Right lobe of liver (tissue), 6 donors: Measurements from ENCODE around the gene VWDE. TPM values are rescaled to one million over a fixed set of nuclear protein-coding genes. Genes with fewer than 3 reads are reported as not detected.

Experiments
- ATAC-seq, 4 donors: fragments of 200-7000 bp; cut with Tn5 transposase; one replicate each; pipeline ENCODE4 v1.9.1; 2020; ENCODE audit warnings: mild to moderate bottlenecking in 4 of 4, moderate library complexity in 4 of 4
- DNase-seq, 3 donors: peaks; one replicate each; pipeline ENCODE4 v3.0.0-alpha.2; 2020
- H3K27ac ChIP-seq, 3 donors: fragments of 200-600 bp; one replicate each; pipeline ENCODE4 v1.8.0; 2022
- H3K27me3 ChIP-seq, 2 donors: fragments of 200-600 bp; one replicate each; pipeline ENCODE4 v1.8.0; 2022
- H3K36me3 ChIP-seq, 4 donors: fragments of 200-600 bp; sonication (generic) in 1 of 4; one replicate each; pipeline versions ENCODE4 v1.5.1 to v1.8.0; 2017 to 2022; ENCODE audit warnings: control low read depth in 1 of 4
- H3K4me1 ChIP-seq, 4 donors: fragments of 200-600 bp; sonication (generic) in 1 of 4; one replicate each; pipeline versions ENCODE4 v1.5.1 to v1.8.0; 2017 to 2022; ENCODE audit warnings: control low read depth in 1 of 4
- H3K4me3 ChIP-seq, 3 donors: fragments of 200-600 bp; one replicate each; pipeline ENCODE4 v1.8.0; 2022
- H3K9me3 ChIP-seq, 4 donors: fragments of 200-600 bp; sonication (generic) in 1 of 4; one replicate each; pipeline versions ENCODE4 v1.5.1 to v1.8.0; 2017 to 2022; ENCODE audit warnings: control low read depth in 1 of 4
- CTCF ChIP-seq, 4 donors: fragments of 200-600 bp in 3 of 4; fragments of 450-650 bp in 1 of 4; IDR thresholded peaks; one replicate each; pipeline versions ENCODE4 v1.5.1 to v1.8.0; 2016 to 2022; ENCODE audit warnings: antibody characterized with exemption in 4 of 4, mild to moderate bottlenecking in 2 of 4
- POLR2A ChIP-seq: fragments of 450-650 bp; IDR thresholded peaks from one replicate; pipeline ENCODE4 v1.6.1; 2017; ENCODE audit warnings: antibody characterized with exemption, mild to moderate bottlenecking
- WGBS: methylation state at CpG from one replicate; pipeline ENCODE4 v1.1.6; 2018; ENCODE audit warnings: low coverage, low lambda C conversion rate; ENCODE audit not compliant: insufficient coverage; ENCODE audit errors: missing lambda C conversion rate; 5-methylcytosine and 5-hydroxymethylcytosine counted together
- intact Hi-C, 2 donors: fragments of 100-400 bp; cut with DNase I; formaldehyde crosslinking; loops; one replicate each; pipeline versions ENCODE4 v1.11.2 to v1.14.1; 2022
- total RNA-seq, 6 experiments: library from RNA; depleted of rRNA in 2 of 6; stranded (reverse); fragments of >200 nt in 2 of 6; fragmentation: NEBNext Ultra II Directional in 3 of 6; extraction: Animal tissue kit (Norgen Biotek cat#: 25700) in 3 of 6; gene quantifications; one replicate each; pipeline versions ENCODE4 v1.1.0 to v1.2.4, GENCODE V29; 2016 to 2023
- donor health status: DM: no; HTN: yes; CAD: no.
- donor health status: DM: no; HTN: no; CAD: no.
- donor health status: DM: no; HTN: no; CAD: no.
- donor health status: DM: no; HTN: yes; CAD: no.
- donor health status: DM: no; HTN: yes; CAD: no.

Gene VWDE
- total RNA-seq, 6 experiments from 2014 or later: 0.24 to 0.42 (median 0.38) TPM; not detected in 3

GRCh38 chr7:12425311-12425710 lies 21.6 kb upstream of the VWDE start:
- no peaks in the 10 kb centered on the region for H3K36me3 ChIP-seq
- ATAC-seq (no peak), DNase-seq (no peak)
- no peak overlapping the region for H3K27ac ChIP-seq
- 44% methylated on average over 1 of the region's 1 CpG for WGBS
- TF ChIP-seq POLR2A (no peak), CTCF (IDR thresholded peaks at IDR 0.05) (no peak)
- intact Hi-C loops: no loop called here
- no peaks in the 10 kb centered on the region for H3K27me3 ChIP-seq
- no peak overlapping the region for H3K4me3 ChIP-seq
- H3K9me3 ChIP-seq: no peaks in the 10 kb centered on the region
- H3K4me1 ChIP-seq: no peaks in the 10 kb centered on the region

GRCh38 chr7:12423997-12424745 lies 20.5 kb upstream of the VWDE start:
- ATAC-seq (no peak), DNase-seq (no peak)
- no peak overlapping the region for H3K4me3 ChIP-seq
- intact Hi-C loops: no loop called here
- H3K9me3 ChIP-seq: no peaks in the 10 kb centered on the region
- TF ChIP-seq POLR2A (no peak), CTCF (IDR thresholded peaks at IDR 0.05) (no peak)
- H3K36me3 ChIP-seq: no peaks in the 10 kb centered on the region
- H3K4me1 ChIP-seq: no peaks in the 10 kb centered on the region
- 54% methylated on average over 12 of the region's 12 CpGs for WGBS
- H3K27me3 ChIP-seq: no peaks in the 10 kb centered on the region
- no peak overlapping the region for H3K27ac ChIP-seq

GRCh38 chr7:12423355-12423996 lies 19.8 kb upstream of the VWDE start:
- intact Hi-C loops: no loop called here
- DNase-seq: no peak
- Histone ChIP-seq H3K27me3 (no peaks in the 10 kb centered on the region), H3K9me3 (no peaks in the 10 kb centered on the region), H3K27ac (no peak overlapping the region), H3K4me1 (no peaks in the 10 kb centered on the region), H3K36me3 (no peaks in the 10 kb centered on the region), H3K4me3 (no peak overlapping the region)
- ATAC-seq: no peak
- TF ChIP-seq POLR2A: no peak
- no peak for TF ChIP-seq CTCF (IDR thresholded peaks at IDR 0.05)
- whole genome bisulfite sequencing: 38% methylated on average over 8 of the region's 8 CpGs

GRCh38 chr7:12422554-12423320 lies 19.1 kb upstream of the VWDE start:
- H3K4me3 ChIP-seq: no peak overlapping the region
- H3K27ac ChIP-seq: no peak overlapping the region
- no peaks in the 10 kb centered on the region for H3K9me3 ChIP-seq
- H3K36me3 ChIP-seq: no peaks in the 10 kb centered on the region
- no peaks in the 10 kb centered on the region for H3K4me1 ChIP-seq
- intact Hi-C loops: no loop called here
- no peak for TF ChIP-seq POLR2A
- TF ChIP-seq CTCF (IDR thresholded peaks at IDR 0.05): no peak
- DNase-seq (no peak), ATAC-seq (no peak)
- H3K27me3 ChIP-seq: no peaks in the 10 kb centered on the region
- WGBS: 23% methylated on average over 4 of the region's 4 CpGs
